Stimulated activated CD4-positive, alpha-beta T cell treated with anti-CD3 and anti-CD28 coated beads, Interleukin-2, amount 100 ng/mL, for 4 hours (primary cell): ENCODE measurements around the gene UBN1.
"Not testable (repeated sequence)": the region's sequence is repeated elsewhere in the genome, so short reads cannot be mapped to it uniquely, and the experiment has no call there.

ENCODE experiments used
- DNase-seq: peaks from one replicate; pipeline ENCODE4 v3.0.0-alpha.2; 2020; ENCODE audit warnings: low read depth

UBN1 gene

GRCh38 chr16:4888428-4889135 lies 41.3 kb downstream of the UBN1 start:
- no peak for DNase-seq

DNA sequence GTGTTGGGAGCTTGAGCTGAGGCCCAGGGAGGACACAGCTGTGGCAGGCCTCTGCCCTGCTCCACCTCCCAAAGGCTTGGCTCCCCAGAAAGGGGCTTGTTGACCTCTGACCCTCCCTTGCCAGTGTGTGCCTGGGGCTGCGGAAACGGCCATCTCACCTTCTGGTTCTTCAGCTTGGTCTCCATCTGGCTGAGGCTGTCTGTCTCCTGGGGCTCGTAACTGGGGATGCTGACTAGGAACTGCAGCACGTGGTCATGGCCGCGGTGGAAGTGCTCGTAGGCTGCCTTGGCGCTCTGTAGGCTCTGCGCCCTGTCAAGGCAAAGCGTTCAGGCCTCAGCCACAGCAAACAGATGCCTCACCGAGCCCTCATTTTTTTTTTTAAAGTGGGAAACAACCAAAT lies 42.7 kb downstream of the UBN1 start:
- no peak for DNase-seq

- no peak for DNase-seq
Measured at GRCh38 chr16:4890686-4891085, 43.4 kb downstream of the UBN1 start.

DNA sequence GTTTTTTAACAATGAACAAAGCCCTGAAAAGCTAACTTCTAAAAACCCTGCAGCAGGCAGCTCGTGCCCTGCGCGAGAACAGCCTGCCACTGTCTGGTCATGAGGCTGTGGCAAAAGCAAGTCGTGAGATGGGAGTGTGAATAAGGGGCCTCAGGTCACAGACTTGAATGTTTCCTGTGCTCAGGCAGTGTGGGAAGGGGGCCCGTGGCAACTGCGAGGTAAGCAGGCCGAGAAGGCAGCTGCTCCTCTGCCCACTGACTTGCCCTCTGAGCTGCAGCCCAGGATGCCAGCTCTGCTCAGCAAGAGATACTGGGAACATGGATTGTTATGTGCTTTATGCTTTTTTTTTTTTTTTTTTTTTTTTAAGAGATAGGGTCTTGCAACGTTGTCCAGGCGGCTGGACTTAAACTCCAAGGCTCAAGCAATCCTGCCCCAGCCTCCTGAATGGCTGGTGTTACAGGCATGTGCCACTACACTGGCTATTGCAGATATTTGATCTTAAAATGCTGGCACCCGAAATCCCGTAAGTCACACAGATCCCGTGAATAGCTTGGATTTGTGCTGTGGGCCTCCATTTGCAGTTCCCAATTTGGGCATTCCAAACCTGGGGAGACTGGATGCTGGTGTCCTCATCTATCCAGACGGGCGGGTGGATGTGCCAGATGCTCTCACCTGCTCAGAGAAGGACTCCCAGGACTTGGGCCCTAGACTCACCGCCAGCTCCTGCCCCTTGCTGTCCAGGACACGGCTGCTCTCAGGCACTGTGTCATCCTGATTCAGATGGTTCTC lies 44.0 kb downstream of the UBN1 start:
- DNase-seq = no peak

- no peak for DNase-seq
Measured at GRCh38 chr16:4891886-4892216, 44.6 kb downstream of the UBN1 start.

- no peak for DNase-seq
Measured at GRCh38 chr16:4892361-4893102, 45.3 kb downstream of the UBN1 start.

- no peak for DNase-seq
Measured at GRCh38 chr16:4893103-4893862, 46.0 kb downstream of the UBN1 start.

DNA sequence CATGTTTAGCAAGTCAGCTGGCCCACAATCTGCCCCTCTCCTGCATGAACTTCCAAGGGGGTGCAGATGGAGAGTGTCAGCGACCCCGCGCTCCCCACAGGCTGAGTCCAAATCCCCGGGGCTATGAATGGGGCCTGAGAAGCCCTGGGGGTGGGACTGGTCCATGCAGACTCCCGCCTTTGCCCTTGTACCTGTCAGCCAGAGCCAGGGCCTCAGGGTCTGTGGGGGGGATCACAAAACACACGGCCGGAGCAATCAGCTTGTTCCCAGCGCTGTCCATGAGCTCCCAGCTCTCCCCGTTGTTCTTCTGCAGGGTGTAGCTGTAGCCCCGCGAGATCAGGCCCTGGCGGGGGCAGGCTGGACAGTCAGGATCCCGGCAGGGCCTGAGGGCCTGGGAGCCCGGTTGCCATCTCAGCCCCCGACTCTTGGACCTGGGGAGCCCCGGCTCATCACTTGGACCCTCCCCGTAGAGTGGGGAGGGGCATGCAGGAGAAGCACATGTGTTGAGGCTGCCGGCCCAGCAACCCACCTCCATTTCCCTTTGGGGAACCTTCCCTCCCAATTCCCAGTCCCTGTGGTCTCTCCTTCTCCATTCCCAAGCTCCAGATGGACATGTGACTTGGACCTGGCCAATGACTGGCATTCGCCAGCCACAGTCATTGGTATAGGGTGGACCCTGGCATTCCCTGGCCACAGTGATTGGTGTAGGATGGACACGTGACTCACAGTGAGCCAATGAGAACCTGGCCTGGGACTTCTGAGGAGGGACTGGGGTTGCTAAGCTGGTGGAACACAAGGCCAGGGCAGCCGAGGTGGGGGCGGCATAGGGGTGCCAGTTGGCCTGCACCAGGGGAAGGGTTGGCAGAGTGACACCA lies 47.2 kb downstream of the UBN1 start:
- no peak for DNase-seq

- no peak for DNase-seq
Measured at GRCh38 chr16:4895366-4895765, 48.1 kb downstream of the UBN1 start.

DNA sequence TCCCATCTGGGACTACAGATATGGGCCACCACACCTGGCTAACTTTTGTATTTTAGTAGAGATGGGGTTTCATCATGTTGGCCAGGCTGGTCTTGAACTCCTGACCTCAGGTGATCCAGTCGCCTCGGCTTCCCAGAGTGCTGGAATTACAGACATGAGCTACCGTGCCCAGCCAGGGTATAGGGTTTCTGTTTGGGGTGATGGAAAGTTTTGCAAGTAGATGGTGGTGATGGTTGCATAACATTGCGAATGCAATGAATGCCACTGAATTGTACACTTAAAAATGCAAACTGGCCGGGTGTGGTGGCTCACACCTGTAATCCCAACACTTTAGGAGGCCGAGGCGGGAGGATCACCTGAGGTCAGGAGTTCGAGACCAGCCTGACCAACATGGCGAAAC lies 49.5 kb downstream of the UBN1 start:
- DNase-seq = not testable (repeated sequence)

- no peak for DNase-seq
Measured at GRCh38 chr16:4897328-4897727, 50.0 kb downstream of the UBN1 start.

DNA sequence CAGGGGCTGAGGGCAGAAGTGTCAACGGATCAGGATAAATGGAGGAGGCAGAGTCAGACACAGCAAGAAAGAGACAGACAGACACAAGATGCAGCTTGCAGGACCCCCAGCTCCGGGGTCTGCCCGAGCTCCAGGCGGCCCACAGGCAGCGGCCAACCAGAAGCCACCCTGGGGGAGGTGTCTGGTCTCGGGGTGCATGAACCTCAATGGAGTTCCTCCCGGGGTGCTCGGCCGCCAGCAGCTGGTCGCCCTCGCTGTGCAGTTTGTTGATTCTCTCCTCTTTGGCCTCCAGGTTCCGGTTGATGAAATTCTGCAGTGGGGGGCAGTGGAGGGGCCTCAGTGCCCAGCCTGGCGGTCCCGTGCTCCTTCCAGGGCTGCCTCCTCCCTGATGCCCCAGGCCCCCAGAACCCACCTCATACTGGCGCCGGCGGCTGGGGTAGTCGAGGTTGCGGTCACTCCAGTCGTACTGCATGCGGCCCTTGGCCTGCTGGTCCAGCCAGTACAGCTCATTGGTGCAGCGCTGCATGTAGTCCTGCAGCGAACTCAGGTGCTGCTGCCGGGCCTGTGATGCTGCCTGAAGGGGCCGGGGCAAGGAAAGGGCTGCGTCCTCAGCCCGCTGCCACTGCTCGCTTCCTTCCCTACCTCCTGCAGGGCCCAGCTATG lies 51.7 kb downstream of the UBN1 start:
- no peak for DNase-seq

DNA sequence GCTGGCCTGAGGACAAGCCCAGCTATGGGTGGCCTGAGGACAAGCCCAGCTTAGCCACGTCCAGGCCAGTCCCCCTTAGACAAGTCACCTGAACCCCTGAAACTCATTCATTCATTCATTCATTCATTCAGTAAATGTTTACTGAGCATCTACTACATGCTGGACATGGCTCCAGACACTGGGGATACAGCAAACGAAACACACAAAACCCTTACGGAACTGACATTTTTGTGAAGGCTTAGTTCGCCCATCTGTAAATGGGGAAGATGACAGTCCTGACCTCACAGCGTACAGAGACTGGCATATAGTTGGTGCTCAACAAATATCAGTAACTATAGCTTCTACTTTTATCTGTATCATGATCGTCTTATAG lies 52.2 kb downstream of the UBN1 start:
- DNase-seq = no peak

- DNase-seq = no peak
Measured at GRCh38 chr16:4900036-4900435, 52.8 kb downstream of the UBN1 start.

DNA sequence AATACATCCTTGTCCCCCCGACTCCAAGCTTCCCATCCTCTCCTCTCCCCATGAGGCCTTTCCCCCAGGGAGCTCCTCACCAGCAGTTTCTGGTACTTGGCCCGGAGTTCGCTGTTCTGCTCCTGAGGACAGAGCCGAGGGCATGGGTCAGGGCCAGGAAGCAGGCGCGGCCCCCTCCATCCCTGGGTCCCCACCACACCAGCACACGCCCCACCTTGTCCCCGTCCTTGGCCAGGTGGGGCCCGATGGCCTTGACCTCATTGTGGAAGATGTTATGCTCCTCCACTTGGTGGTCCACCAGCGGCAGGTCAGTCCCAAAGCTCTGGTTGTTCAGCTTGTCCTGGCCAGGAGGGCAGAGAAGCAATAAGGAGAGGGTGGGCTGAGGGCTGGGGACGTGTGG lies 53.5 kb downstream of the UBN1 start:
- DNase-seq = no peak

- no peak for DNase-seq
Measured at GRCh38 chr16:4902038-4902437, 54.8 kb downstream of the UBN1 start.

DNA sequence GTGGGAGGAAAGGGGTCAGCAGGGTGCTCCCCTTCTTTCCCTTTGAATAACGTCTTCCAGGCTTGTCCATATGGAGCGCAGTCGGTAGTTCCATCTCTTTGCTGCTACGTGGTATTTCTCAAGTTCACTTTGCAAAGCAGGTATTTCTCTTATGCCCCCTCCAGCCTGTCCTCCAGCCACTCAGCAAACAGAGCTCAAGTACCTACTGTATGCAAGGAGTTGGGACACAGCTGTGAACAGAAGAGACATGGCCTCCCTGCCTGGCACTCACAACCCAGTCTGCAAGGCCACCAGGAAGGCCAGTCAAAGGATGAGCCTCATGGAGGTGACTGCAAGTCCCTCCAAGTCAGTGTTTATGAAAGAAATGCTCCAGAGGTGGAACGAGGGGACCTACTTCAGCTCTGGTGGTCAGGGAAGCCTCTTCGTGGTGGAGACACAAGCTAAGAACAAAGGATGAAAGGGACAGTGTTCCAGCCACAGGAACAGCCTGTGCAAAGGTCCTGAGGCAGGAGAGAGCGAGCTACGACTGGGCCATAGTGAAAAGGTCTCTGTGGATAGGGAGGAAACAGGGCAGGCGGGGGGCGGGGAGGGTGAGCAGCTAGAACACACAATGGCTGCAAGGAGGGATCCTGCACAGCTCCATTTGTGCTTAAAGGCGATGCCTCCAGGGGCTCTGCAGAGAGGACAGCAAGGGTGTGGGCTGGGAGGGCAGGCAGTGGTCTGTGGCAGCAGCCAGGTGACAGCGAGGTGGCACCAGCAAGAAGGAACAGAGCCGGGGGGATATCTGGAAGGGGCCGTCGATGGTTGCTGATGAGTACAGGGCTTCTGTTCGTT lies 57.0 kb downstream of the UBN1 start:
- no peak for DNase-seq

DNA sequence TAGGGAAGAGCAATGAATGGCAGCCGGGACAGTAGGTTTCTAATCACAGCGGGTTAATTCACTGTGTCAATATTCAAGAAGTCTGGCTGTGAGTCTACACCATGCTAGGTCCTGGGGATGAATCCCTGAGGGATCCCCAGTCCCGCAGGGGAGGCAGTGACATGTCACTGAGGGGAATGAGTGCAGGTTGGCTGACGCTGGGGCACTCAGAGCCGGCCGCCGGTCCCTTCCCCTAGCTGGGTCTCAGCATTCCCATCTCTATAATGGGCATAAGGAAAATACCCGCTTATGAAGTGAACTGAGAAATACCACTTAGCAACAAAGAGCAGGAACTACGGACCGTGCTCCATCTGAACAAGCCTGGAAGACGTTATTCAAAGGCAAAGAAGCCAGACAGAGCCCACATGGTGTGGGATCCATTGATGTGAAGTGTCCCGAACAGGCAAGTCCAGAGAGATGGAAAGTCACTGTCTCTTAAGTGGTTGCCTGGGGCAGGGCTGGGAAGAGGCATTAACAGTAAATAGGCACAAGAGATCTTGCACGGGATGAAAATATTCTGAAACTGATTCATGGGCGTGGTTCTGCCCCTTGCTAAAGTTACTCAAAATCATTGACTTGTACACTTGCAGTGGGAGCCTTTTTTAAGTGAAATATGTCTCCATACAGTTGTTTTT lies 57.8 kb downstream of the UBN1 start:
- DNase-seq = no peak

DNA sequence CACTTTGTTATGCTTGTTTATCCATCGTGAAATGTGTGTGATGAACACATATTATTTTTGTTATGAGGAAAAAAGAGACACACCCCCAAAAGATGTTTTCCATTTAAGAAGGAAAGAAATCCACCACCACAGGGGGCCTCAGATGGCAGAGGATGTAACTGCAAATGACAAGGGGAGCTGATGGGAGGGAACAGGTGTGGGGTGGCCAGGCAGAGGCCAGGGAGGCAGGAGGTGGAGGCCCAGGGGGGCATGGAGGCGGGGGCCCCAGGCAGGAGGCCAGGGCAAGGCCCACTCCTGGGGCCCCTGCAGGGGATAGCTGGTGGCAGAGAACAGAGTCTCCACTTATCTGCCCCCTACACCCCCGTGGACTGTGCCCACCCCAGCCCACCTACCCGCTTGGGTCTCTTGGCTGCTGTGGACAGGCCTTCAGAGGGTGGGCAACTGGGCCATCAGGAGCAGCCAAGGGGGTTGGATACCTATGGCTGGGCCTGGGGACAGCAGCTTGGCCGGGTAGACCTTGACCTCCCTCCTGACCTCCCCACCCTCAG lies 61.6 kb downstream of the UBN1 start:
- no peak for DNase-seq
